HG03378 (cell line): ENCODE results near the gene TMUB1.
"Not testable (repeated sequence)": the region's sequence is repeated elsewhere in the genome, so short reads cannot be mapped to it uniquely, and the experiment has no call there.

Experiments used
- ATAC-seq: cut with Tn5 transposase; IDR thresholded peaks from one replicate; pipeline ENCODE4 v1.9.1; 2021; ENCODE audit warnings: mild to moderate bottlenecking, moderate library complexity; ENCODE audit not compliant: unreplicated experiment

The TMUB1 gene

GRCh38 chr7:151057506-151057988, 25.7 kb downstream of the TMUB1 start, which contains the start of gene CDK5:
Gene CDK5 (minus strand): TSS chr7:151057897. CDS start chr7:151057848, 49 bp downstream.
- peak; percentile 16 for ATAC-seq

- ATAC-seq = no peak
Observed at GRCh38 chr7:151056666-151057505, 26.4 kb downstream of the TMUB1 start.

GRCh38 chr7:151056283-151056665, 27.0 kb downstream of the TMUB1 start:
- no peak for ATAC-seq

- no peak for ATAC-seq
Observed at GRCh38 chr7:151053751-151054150, 29.5 kb downstream of the TMUB1 start.

GRCh38 chr7:151053096-151053495, 30.2 kb downstream of the TMUB1 start:
- no peak for ATAC-seq

GRCh38 chr7:151051108-151051507, 32.2 kb downstream of the TMUB1 start:
- no peak for ATAC-seq

GRCh38 chr7:151048911-151049463, 34.3 kb downstream of the TMUB1 start:
- ATAC-seq = no peak

- no peak for ATAC-seq
Observed at GRCh38 chr7:151047976-151048815, 35.1 kb downstream of the TMUB1 start, which contains the start of gene ASIC3. Gene ASIC3 (plus strand): TSS chr7:151048531. CDS start chr7:151048886, 355 bp downstream.

GRCh38 chr7:151046603-151047573, 36.4 kb downstream of the TMUB1 start:
- ATAC-seq = no peak

- no peak for ATAC-seq
Observed at GRCh38 chr7:151045967-151046366, 37.3 kb downstream of the TMUB1 start.

GRCh38 chr7:151045262-151045661, 38.0 kb downstream of the TMUB1 start:
- no peak for ATAC-seq

- no peak for ATAC-seq
Observed at GRCh38 chr7:151043959-151044358, 39.3 kb downstream of the TMUB1 start.

- not testable (repeated sequence) for ATAC-seq
Observed at GRCh38 chr7:151043449-151043848, 39.8 kb downstream of the TMUB1 start.

- ATAC-seq = no peak
Observed at GRCh38 chr7:151040616-151041375, 42.5 kb downstream of the TMUB1 start.

GRCh38 chr7:151039850-151040548, 43.3 kb downstream of the TMUB1 start:
- no peak for ATAC-seq

GRCh38 chr7:151038951-151039849, 44.1 kb downstream of the TMUB1 start:
- ATAC-seq = peak; percentile 59

GRCh38 chr7:151035902-151036301, 47.4 kb downstream of the TMUB1 start:
- no peak for ATAC-seq
